ENCODE data around the gene MSL1.

The MSL1 gene

GRCh38 chr17:40093580-40094201 lies 28.1 kb upstream of the MSL1 start:
- no peaks in the 10 kb centered on the region for H3K9me3 ChIP-seq (replicated peaks; ENCODE audit: low read length)
- no peak overlapping the region for H3K4me3 ChIP-seq (ENCODE audit: low read length)
- peaks cover 56% of the 10 kb centered on the region for H3K4me1 ChIP-seq (ENCODE audit: control insufficient read depth, insufficient read depth, low read length)
- H3K27me3 ChIP-seq (ENCODE audit: control insufficient read depth, insufficient read depth, low read length): no peaks in the 10 kb centered on the region
- H3K9ac ChIP-seq (ENCODE audit: low read depth, low read length): no peak overlapping the region
- H3K36me3 ChIP-seq (ENCODE audit: insufficient read depth, low read length): peaks cover 51% of the 10 kb centered on the region
- H3K4me2 ChIP-seq (ENCODE audit: low read length): no peak overlapping the region

GRCh38 chr17:40094874-40095273 lies 26.9 kb upstream of the MSL1 start:
- no peak overlapping the region for H3K4me3 ChIP-seq (ENCODE audit: low read length)
- peaks cover 42% of the 10 kb centered on the region for H3K36me3 ChIP-seq (ENCODE audit: insufficient read depth, low read length)

DNA sequence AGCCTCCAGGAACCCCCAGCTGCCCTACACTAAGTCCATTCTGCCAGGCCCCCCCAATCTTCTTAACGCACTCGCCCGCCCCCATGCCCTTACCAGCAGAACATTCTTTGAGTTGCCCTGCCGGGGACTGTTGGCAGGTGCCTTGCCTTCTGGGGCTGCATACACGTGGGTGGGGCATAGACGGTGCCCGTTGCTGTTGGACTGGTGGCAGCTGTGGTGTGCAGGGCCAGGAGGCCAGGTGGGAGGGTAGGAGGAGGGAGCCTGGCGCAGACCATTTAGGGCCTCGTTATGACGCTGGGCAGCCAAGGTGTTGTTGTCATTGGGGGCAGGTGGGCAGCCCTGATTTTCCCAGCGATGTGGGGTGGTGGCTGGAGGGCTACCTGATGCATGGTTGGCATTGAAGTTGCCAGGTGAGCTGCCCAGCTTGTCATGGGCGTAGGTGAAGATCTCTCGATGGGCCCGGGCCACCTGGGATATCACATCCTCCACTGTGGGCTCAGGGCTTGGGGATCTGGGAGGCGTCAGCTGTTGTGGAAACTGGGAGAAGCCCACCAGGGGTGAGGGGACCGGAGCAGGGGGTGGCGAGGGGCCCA lies 26.3 kb upstream of the MSL1 start:
- peaks cover 64% of the 10 kb centered on the region for H3K4me1 ChIP-seq (ENCODE audit: control insufficient read depth, insufficient read depth, low read length)
- peaks cover 39% of the 10 kb centered on the region for H3K36me3 ChIP-seq (ENCODE audit: insufficient read depth, low read length)
- H3K4me3 ChIP-seq (ENCODE audit: low read length): no peak overlapping the region
- H3K4me2 ChIP-seq (ENCODE audit: low read length): no peak overlapping the region
- no peaks in the 10 kb centered on the region for H3K27me3 ChIP-seq (ENCODE audit: control insufficient read depth, insufficient read depth, low read length)
- H3K9me3 ChIP-seq (replicated peaks; ENCODE audit: low read length): no peaks in the 10 kb centered on the region
- H3K9ac ChIP-seq (ENCODE audit: low read depth, low read length): no peak overlapping the region

More at GRCh38 chr17:40094874-40095273, 26.9 kb upstream of the MSL1 start:
- H3K4me1 ChIP-seq (ENCODE audit: control insufficient read depth, insufficient read depth, low read length): peaks cover 64% of the 10 kb centered on the region
- H3K4me2 ChIP-seq (ENCODE audit: low read length): no peak overlapping the region
- no peaks in the 10 kb centered on the region for H3K27me3 ChIP-seq (ENCODE audit: control insufficient read depth, insufficient read depth, low read length)
- H3K9ac ChIP-seq (ENCODE audit: low read depth, low read length): no peak overlapping the region
- no peaks in the 10 kb centered on the region for H3K9me3 ChIP-seq (replicated peaks; ENCODE audit: low read length)

DNA sequence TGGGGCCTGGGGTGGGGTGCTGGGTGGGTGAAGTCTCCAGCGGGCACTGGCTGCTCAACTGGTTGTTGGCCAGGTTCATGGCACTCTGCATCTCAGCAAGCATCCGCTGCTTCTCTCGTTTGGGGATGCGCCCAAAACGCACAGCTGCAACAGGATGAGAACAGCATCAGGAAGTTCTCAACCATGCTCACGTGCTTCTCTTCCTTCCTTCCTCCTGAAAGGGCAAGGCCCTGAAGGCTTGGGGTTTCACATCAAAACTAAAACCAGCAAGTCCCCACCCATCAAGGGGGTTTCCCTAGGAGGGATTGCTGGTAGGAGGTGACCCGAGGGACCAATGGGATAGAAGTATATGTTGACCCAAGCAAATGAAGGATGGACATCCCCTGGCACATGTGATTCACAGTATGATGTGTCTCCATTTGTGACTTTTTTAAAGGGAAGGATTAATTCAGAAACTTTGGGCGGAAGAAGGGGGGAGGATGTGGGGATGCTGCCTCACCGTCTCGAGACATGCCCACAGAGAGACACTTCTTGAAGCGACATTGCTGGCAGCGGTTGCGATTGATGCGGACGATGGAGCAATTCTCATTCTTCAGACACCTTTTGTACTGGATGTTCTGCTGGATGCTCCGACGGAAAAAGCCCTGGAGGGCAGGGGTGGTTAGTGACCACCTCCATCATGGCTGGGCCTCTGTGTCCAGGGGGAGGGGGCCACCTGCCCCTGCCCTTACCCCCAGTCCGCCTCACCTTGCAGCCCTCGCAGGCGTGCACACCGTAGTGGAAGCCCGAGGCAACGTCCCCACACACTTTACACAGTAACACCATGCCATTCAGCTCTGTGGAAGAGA lies 25.6 kb upstream of the MSL1 start:
- H3K4me1 ChIP-seq (ENCODE audit: control insufficient read depth, insufficient read depth, low read length): peaks cover 68% of the 10 kb centered on the region
- H3K27me3 ChIP-seq (ENCODE audit: control insufficient read depth, insufficient read depth, low read length): no peaks in the 10 kb centered on the region
- H3K9me3 ChIP-seq (replicated peaks; ENCODE audit: low read length): no peaks in the 10 kb centered on the region
- H3K4me3 ChIP-seq (ENCODE audit: low read length): no peak overlapping the region
- no peak overlapping the region for H3K9ac ChIP-seq (ENCODE audit: low read depth, low read length)
- H3K4me2 ChIP-seq (ENCODE audit: low read length): no peak overlapping the region
- peaks cover 36% of the 10 kb centered on the region for H3K36me3 ChIP-seq (ENCODE audit: insufficient read depth, low read length)

GRCh38 chr17:40097087-40097486 lies 24.7 kb upstream of the MSL1 start:
- H3K9ac ChIP-seq (ENCODE audit: low read depth, low read length): no peak overlapping the region
- no peak overlapping the region for H3K4me3 ChIP-seq (ENCODE audit: low read length)
- H3K9me3 ChIP-seq (replicated peaks; ENCODE audit: low read length): no peaks in the 10 kb centered on the region
- H3K36me3 ChIP-seq (ENCODE audit: insufficient read depth, low read length): peaks cover 33% of the 10 kb centered on the region
- H3K27me3 ChIP-seq (ENCODE audit: control insufficient read depth, insufficient read depth, low read length): no peaks in the 10 kb centered on the region
- peaks cover 71% of the 10 kb centered on the region for H3K4me1 ChIP-seq (ENCODE audit: control insufficient read depth, insufficient read depth, low read length)
- no peak overlapping the region for H3K4me2 ChIP-seq (ENCODE audit: low read length)

DNA sequence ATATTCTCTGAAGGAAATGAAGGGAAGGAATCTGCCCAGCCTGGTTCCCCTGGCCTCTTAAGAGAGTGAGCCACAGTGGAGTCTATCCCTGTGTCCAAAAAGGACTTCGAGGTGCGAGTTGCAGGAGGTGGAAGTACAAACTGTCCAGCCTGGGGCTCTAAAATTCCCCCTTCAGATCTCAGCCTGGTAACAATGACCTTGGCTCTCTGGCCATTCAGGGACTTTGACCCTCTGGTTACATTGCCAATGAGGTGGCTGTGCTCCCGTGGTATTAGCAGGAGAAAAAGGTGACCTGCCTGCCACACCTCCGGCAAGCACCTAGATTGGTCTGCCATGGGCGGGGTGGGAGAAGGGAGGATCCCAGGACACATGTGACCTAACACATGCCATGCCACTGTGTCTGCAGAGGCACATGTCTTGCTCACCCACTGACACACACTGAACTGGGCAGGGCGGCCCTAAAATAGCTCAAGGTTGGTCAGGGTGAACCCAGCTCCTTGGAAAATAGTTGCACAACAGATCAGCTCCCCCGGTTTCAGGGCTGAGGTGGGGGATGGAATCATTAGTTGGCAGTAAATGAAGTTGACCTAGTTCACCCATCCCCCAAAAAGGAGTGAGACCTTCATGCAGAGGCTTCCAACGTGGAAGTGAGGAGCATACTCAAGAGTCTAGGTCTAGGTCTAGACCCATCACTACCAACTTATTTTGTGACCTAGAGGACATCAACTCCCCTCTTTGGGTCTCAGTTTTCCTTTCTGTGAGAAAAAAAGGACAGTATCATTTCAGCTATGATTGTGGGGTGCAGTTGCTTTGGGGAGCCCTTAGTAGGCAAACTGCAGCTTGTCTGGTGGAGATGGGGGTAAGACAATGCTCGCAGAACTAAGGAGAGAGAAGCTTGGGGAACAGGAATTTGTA lies 23.6 kb upstream of the MSL1 start:
- peaks cover 64% of the 10 kb centered on the region for H3K4me1 ChIP-seq (ENCODE audit: control insufficient read depth, insufficient read depth, low read length)

GRCh38 chr17:40098846-40099618 lies 22.7 kb upstream of the MSL1 start:
- H3K9ac ChIP-seq (ENCODE audit: low read depth, low read length): peak overlapping the region; percentile 84
- no peaks in the 10 kb centered on the region for H3K9me3 ChIP-seq (replicated peaks; ENCODE audit: low read length)
- peak overlapping the region; percentile 80 for H3K4me3 ChIP-seq (ENCODE audit: low read length)
- H3K4me2 ChIP-seq (ENCODE audit: low read length): peak overlapping the region; percentile 96
- peaks cover 59% of the 10 kb centered on the region for H3K4me1 ChIP-seq (ENCODE audit: control insufficient read depth, insufficient read depth, low read length)
- peaks cover 22% of the 10 kb centered on the region for H3K36me3 ChIP-seq (ENCODE audit: insufficient read depth, low read length)
- no peaks in the 10 kb centered on the region for H3K27me3 ChIP-seq (ENCODE audit: control insufficient read depth, insufficient read depth, low read length)

More for the DNA sequence above, 23.6 kb upstream of the MSL1 start:
- no peaks in the 10 kb centered on the region for H3K27me3 ChIP-seq (ENCODE audit: control insufficient read depth, insufficient read depth, low read length)
- H3K36me3 ChIP-seq (ENCODE audit: insufficient read depth, low read length): peaks cover 31% of the 10 kb centered on the region
- H3K4me3 ChIP-seq (ENCODE audit: low read length): peak overlapping the region; percentile 69
- no peaks in the 10 kb centered on the region for H3K9me3 ChIP-seq (replicated peaks; ENCODE audit: low read length)
- H3K9ac ChIP-seq (ENCODE audit: low read depth, low read length): peak overlapping the region; percentile 74
- peak overlapping the region; percentile 86 for H3K4me2 ChIP-seq (ENCODE audit: low read length)

- Histone ChIP-seq H3K4me1 (ENCODE audit: control insufficient read depth, insufficient read depth, low read length) (peaks cover 60% of the 10 kb centered on the region), H3K9me3 (replicated peaks; ENCODE audit: low read length) (no peaks in the 10 kb centered on the region)
Measured at GRCh38 chr17:40099619-40100418, 22.0 kb upstream of the MSL1 start.

DNA sequence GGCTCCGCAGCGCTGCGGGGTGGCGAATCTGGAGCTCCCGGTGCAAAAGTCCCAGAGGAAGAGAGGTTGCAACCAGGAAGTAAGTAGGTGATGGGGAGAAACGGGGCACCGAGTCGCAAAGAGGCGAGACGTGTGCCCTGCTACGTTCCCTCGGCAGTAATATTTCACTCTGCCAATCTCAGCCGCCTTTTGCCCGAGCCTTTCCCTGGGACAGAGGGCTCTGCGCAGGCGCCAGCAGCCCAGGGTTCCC lies 21.4 kb upstream of the MSL1 start, which contains the start of gene NR1D1:
Gene NR1D1, minus strand, starts transcription at position 171 of the 250 bp plus-strand sequence. CDS start 495 bp downstream, outside the sequence.
- Histone ChIP-seq H3K4me3 (ENCODE audit: low read length) (peak within 1 kb of the TSS; percentile 80), H3K36me3 (ENCODE audit: insufficient read depth, low read length) (peaks cover 12% of the 10 kb centered on the region), H3K4me2 (ENCODE audit: low read length) (peak within 1 kb of the TSS; percentile 96), H3K4me1 (ENCODE audit: control insufficient read depth, insufficient read depth, low read length) (peaks cover 65% of the 10 kb centered on the region), H3K9me3 (replicated peaks; ENCODE audit: low read length) (no peaks in the 10 kb centered on the region), H3K9ac (ENCODE audit: low read depth, low read length) (peak within 1 kb of the TSS; percentile 84), H3K27me3 (ENCODE audit: control insufficient read depth, insufficient read depth, low read length) (no peaks in the 10 kb centered on the region)

More at GRCh38 chr17:40099619-40100418, 22.0 kb upstream of the MSL1 start:
- peak overlapping the region; percentile 84 for H3K9ac ChIP-seq (ENCODE audit: low read depth, low read length)
- no peaks in the 10 kb centered on the region for H3K27me3 ChIP-seq (ENCODE audit: control insufficient read depth, insufficient read depth, low read length)
- H3K4me2 ChIP-seq (ENCODE audit: low read length): peak overlapping the region; percentile 96
- H3K36me3 ChIP-seq (ENCODE audit: insufficient read depth, low read length): peaks cover 16% of the 10 kb centered on the region
- peak overlapping the region; percentile 80 for H3K4me3 ChIP-seq (ENCODE audit: low read length)
